Activated CD8-positive, alpha-beta memory T cell treated with anti-CD3 and anti-CD28 coated beads for 48 hours (primary cell): Measurements from ENCODE around the gene NHEJ1.

Experiments used
- DNase-seq, 3 experiments: peaks; one replicate each; pipeline ENCODE4 v3.0.0-alpha.2; 2020; ENCODE audit warnings: low read depth in 2 of 3, low spot score in 2 of 3

NHEJ1 gene

DNA sequence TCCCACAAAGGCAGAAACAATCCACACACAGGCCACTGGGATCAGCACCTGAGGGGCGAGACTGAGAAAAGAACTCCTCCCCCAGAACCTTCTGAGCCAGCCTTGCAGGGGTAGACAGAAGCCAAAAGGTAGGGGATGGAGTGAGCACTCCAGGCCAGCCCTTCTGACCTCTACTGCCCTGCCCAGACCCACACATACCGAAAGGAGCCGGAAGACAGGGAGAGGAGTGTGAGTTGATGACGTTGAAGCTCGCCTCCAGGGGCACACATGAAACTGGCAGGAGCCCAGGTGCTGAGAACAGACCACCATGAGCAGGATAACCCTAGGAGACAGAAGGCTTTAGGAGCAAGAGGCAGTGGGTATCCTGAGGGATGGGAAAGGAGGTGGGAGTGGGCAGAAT is 7.4 kb upstream of the NHEJ1 start:
- no peak for DNase-seq

DNA sequence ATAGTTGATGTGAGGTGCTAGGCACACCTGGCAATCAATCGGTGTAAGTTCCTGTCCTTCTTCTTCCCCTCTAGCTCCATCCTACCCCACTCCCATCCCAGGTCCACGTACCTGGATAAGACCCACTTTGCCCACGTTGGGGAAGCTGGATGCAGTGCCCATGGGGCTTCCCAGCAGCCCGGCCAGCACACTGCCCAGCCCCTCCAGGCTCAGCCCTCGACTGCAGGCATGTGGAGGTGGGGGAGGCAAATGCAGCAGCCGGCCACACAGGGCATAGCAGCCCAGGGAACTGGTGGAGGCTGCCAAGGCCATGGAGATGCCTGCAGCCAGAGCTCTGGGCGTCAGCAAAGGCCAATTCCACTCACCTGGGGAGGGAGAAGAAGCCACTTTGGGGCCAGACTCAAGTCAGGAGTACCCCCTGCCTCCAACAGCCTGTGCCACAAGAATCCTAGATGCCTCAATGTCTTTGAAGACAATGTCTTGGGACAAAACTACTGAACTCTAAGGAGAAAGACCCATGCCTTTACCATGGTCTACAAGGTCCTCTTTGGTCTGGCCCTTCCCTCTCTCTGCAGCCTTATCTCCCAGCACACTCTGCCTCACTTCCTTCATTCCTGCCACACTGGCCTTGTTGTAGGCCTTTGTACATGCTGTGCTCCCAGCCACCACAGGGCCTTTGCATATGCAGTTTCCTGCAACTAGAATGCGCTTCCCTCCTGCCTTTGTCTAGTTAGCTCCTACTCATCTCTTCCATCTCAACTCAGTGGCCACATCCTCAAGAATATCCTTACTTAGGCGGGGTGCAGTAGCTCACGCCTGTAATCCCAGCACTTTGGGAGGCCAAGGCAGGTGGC is 4.7 kb upstream of the NHEJ1 start:
- no peak for DNase-seq

DNA sequence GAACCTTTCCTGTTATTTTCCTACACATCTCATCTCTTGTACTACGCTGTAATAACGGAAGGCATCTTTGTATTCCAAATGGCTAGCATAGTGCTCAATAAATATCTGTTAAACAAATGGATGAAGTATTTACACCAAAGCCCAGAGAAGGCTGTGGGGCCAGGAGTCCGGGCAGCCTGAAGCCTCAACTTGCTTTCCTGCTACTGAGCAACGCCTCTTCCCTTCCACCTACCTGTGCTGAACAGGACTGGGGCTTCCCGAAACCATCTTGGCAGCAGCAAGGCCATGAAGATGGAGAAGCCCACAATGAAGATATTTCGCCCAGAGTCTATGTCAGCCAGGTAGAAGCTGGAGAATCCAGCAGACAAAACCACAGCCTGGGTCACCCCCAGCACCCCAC is 2.5 kb upstream of the NHEJ1 start:
- DNase-seq, result no peak

DNA sequence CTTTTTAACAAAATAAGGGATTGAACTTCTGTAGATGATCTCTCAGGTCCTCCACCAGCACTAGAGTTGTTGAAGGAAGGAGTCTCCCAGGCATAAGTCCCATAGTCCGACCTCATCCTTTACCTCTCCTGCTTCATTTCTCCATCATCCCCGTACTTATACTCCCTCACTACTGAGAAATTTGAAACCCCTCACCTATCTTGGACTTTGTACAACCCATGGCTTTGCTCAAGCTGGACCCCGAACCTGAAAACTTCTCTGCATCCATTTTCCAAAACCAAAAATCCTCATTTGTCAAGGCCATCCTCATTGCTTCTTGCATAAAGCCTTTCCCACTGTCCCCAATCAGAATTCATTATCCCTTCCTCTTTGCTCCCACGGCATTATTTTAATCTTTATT is 482 bp upstream of the NHEJ1 start:
- no peak for DNase-seq

DNA sequence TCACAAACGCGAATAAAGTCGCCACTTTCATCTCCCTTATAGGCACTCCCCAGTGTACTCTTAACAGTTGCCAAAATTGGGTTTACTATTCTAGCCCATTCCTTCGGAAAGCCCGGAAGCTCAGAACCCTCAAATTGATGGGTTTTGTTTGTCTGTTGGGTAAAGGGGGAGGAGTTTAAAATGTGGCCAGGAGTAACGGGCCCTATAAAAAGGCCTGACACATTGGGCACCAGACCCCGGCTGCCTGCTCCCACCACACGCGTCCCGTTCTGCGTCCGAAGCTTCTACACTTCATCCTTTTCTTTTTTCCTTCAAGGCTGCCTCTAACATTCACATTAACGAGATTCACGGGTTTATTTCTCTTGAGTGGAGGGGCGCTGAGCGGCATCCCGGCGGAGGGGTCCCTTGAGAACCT is 837 bp downstream of the NHEJ1 start:
- no peak for DNase-seq

DNA sequence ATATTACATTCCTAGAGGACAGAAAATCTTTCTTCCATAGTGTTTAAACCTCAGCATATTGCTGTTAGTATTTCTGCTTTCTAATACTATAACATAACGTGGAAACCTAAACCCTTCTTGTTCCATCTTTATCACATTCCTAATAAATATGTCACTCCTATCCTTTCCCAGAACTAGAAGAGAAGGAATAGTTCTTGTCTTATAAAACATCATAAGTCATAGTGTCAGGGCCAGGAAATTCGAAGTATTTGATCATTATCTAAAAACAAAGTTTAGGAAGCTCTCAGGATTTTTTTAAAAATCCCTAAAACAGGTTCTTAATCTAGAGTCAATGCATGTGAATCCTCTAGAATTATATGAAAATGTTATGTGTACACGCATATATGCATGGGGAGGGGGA is 2.0 kb downstream of the NHEJ1 start:
- no peak for DNase-seq

DNA sequence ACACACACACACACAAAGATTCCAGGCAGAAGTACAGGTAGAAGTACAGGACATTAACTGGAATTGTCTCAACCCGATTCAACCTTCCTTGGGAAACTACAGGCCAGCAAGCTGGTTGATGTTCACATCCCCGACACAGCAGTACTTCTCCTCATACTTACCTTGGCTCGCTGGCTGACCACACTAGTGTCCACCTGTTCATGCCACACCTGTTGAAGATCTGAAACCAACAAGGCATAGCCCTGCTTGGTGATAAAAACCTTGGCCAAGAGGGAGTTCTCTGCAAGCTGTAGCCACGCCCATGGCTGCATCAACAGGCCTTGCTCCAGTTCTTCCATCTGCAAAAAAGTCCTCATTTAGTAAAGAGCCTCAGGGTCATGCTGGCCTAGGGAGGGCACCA is 2.6 kb downstream of the NHEJ1 start:
- no peak for DNase-seq

DNA sequence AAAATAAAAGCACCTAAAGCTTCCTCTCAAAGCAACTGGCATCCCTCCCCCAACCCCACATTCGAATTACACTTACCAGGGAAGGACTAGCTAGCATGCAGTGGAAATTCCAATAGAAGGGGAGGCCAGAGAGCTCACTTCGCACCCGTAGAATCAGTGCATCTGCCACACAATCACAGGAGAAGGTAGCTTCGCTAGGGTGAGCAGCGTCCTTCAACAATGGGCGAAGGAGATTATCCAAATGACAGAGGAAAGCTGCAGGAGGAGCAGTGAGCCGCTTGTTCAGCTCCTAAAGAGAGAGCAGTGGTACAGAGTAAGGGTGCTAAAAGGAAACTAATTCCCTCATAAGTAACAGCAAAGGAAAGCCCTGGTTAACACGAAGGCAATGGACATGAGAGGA is 3.2 kb downstream of the NHEJ1 start:
- no peak for DNase-seq

DNA sequence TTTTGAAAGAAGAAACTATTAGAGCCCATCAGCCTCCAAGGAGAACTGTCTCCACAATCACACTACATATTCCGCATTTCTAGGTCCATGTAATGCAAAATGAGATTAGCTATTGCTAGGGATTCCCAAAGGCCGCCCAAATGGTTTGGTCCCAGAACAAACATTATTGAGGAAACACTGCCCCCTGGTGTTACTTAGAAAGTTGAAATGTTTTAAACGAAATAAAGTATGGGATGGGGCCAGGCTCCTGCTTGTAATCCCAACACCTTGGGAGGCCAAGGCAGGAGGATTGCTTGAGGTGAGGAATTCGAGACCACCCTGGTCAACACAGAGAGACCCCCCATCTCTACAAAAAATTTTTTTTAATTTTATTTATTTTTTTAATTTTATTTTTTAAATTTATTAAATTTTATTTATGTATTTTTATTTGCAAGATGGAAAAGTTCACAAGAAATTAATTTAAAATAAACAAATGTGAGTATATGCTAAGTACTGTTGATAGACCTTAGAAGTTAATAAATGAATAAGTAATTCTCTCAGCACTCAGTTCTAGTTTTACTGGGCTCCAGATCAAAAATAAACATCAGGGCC is 5.5 kb downstream of the NHEJ1 start:
- DNase-seq, result peak in 1 of 3 experiments; percentile 16

DNA sequence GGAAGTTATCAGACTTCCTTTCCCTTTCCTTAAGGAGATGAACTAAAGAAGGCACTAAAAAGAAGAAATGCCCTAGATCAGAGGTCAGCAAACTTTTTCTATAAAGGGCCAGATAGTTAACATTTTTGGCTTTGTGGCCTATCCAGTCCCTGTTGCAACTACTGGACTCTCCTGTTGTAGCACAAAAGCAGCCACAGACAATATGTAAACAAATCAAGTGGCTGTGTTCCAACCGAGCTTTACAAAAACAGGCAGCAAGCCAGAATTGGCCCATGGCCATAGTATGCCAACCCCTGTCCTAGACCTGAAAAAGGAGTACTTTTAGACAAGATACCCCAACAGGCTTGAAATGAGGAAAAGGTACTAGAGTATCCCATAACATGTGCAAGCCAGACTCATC is 10.9 kb downstream of the NHEJ1 start:
- no peak for DNase-seq

DNA sequence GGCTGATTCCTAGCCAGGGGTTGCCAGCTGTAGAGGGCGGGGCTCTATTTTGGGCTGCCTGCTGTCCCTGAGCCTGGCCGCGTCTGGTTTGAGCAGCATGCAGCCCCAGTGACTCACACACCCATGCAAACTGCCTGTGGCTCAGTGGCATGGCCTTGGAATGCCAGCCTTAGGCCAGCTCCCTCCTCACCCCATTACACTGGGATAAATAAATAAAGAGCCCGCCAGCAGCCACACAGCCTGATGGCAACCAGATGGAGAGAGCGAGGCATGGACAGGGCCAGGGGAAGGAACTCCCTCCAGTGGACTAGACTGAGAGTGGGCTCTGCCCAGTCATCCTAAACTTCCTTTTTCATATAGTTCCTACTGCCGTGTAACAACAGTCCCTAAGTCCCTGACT is 18.3 kb downstream of the NHEJ1 start:
- DNase-seq, result no peak

DNA sequence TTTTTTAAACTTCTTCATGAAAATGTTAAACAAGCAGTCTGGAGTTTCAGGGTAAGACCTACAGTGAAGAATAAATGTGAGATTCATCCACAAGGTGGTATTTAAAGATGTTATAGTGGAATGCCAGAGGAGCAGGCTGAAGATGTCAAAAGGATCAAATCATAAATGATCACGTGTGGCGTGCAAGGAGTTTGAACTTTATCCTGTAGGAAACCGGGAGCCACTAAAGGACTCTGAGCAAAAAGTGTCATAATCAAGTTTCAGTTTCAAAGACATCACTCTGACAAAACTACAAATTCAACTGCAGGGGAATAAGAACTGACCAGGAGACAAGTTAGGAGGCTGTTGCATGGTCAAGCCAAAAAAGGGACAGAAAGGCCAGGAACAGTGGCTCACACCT is 19.9 kb downstream of the NHEJ1 start:
- no peak for DNase-seq

DNA sequence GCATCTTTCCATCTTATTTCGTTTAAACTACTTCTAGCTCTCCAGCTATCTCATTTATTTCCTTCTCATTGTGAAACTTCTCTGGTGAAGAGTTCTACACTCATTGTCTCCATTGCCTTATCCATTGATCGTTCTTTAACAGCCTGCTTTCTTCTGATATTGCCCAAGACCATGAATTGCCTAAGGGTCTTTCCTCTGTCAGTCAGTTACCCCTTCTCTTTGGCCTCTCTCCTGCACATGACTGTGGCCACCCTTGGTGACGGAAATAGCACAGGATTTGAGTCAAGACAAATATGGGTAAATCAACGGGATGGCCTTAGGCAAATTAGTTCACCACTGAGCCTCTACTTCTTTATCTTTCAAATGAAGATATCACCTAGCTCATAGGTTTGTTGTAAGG is 26.6 kb downstream of the NHEJ1 start:
- DNase-seq, result no peak

DNA sequence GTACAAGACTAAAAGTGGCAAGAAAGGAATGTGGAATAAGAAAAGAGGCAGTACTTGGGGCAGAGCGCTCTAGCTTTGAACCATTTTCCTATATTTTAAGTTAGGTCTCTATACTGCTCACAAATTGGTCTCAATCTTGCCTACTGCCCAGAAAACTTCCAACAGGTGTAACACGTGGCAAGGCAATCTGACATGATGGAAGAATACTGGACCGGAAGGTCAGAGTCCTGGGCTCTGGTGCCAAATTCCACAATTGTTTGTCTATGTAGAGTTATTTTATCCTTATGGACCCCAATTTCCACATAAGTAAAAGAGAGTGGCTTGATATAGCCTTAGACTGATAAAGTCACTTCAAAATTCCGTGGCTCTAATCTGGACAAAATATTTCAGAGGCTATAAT is 28.9 kb downstream of the NHEJ1 start:
- no peak for DNase-seq

DNA sequence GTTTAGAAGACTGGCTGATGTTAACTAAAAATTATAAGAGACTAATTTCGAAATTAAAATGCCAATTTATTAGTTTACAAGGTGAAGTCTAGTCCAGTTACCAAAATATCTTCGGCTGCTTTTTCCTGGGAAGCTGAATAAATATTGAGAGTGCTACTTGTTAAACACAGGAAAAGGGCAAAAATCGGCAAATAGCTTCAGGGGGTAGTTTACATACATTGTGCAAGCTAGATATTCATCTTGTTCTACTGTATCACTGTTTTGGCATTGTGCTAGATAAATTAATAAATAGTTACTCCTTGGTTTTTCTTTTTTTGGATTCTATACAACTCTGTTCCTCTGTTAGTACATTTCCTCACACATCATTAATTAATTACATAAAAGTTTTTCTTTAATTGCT is 29.3 kb downstream of the NHEJ1 start:
- no peak for DNase-seq

DNA sequence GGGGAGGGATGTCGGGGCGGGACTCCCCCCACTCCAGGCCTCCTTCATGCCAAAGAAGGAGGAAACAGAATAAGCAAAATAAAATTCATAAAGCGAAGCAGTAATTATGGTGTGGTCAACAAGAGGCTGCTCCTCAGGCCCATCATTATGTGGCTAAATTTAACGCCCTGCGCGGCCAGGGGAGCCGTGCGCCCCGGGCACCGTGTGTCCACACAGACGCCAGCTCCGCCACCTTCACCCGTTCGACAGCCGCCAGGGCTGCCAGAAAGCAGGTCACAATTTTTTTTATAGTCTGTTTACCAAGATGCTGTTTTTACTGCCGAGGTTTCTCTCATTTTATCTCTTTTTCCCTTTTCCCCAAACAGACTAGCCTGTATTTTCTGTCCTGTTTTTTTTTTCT is 31.0 kb downstream of the NHEJ1 start:
- no peak for DNase-seq

DNA sequence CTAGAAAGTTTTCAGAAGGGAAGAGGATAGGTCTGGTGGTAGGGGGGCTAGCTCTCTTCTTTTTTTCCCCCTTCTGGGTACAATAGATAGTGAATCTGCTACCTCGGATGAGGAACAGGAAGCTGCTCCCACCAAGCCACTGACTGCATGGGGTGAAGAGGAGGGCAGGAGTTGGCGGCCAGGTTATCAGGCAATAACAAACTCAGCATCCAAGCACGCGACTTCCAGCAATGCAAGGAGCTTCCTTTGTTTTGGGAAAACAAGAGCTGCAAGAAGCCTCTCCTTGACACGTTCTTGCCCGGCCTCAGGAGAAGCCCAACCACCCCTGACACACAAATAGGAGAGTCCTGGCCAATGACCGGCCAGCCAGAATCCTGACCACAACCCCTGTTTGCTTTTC is 32.2 kb downstream of the NHEJ1 start:
- no peak for DNase-seq

DNA sequence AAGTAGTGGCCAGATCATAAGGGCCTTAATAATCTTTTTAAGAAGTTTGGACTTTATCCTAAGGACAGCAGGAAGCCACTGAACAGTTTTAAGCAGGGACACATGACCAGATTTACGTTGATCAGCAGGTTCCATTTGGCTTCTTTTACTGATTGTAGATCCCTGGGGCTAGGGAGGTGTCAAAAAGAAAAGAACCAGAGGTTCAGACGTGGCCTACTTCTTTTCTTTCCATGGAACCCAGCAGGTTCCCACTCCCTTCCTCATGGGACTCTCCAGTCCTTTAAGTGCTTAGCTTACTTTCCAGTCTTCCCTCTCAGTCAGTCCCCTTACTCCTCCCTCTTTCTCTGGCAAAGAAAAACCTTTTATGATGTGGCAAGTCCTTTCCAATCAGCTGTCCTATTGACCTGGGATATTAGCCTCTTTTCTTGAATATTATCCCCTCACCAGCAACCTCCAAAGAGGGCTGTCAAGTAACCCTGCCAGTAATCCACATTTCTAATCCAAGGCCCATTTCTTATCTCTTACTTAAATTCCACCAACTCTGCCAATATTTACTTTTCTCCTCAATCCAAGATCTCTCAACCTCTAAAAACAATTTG is 33.5 kb downstream of the NHEJ1 start:
- DNase-seq, result no peak

DNA sequence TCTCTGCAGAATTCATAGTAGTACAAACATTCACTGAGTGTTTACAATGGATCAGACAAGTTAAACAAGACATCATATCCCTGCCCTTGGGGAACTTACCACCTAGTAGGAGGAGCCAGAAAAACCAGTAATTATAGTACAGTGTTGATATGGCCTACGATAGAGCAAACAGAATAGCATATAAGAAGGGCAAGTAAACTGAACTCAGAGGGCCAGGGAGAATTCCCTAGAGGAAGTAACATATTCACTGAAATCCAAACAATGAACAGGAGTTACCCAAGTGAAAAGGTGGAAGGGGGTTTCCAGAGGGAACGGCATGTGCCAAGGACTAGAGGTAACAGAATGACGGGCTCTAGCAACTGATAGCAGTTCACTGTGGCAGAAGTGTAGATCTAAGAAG is 34.1 kb downstream of the NHEJ1 start:
- no peak for DNase-seq

DNA sequence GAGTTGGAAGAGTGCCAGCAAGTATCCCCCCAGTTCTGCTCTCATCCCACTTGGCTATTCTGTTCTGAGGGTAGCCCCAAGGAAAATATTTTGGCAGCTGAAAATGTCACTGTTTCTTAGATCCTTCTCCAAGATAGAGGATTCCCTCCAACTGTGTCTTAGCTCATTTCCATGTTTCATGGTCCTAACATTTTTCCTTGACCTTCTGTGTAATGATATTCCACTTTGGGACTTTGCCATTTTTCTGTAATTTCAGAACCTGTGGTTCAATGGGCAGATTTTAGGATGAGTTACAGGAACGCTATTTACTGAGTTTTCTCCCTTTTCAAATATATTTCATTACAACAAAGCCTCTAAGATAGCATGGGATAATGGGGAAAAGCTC is 34.7 kb downstream of the NHEJ1 start:
- DNase-seq, result no peak

DNA sequence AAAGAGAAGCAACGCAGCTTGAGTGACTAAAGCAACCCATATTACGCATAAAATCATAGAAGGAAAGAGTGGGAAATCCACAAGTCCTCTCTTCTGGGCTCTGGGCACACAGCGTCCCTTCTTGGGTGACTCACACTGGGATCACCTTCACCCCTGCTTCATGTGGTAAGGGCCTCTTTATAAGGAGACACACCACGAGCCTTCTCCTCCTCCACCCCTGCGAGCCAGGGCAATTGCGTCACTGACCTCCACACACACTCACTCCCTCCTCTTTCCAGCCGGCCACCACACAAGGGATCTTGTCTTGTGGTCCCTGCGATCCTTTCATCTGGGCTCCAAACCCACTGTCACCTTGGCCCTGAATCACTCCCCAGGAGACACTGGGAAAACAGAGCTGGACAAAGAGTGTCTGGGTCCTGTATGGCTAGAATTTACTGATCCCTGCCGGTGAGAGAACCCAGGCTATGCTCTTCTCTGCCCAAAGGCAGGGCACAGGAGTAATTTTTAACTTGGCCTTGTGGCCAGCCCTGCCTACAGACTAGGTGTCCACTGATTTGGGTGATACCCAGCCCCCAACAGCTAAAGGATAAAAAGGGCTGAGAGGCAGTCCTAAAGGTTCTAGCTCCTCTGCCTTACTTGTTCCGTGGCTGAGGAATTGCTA is 35.3 kb downstream of the NHEJ1 start:
- DNase-seq, result no peak
